Measurements from ENCODE around the gene GRIP1. TPM values are rescaled to one million over a fixed set of nuclear protein-coding genes. Genes with fewer than 3 reads are reported as not detected.

The GRIP1 gene
- total RNA-seq, 1 experiment from 2014 or later: 22.5 TPM

GRCh38 chr12:66340131-66340530 lies 338.7 kb downstream of the GRIP1 start (continued):
- no peak for TF ChIP-seq STAT6 (CRISPR knock-in tag; conservative IDR thresholded peaks at IDR 0.05; ENCODE audit: low read depth)

GRCh38 chr12:66337381-66338010 lies 341.4 kb downstream of the GRIP1 start:
- H3K27me3 Mint-ChIP-seq (ENCODE audit: low read depth): no peaks in the 10 kb centered on the region
- H3K4me1 Mint-ChIP-seq: no peaks in the 10 kb centered on the region
- ATAC-seq: no peak
- CTCF ChIA-PET: no interaction called here
- H3K4me3 Mint-ChIP-seq: no peak overlapping the region
- H3K36me3 Mint-ChIP-seq: peaks cover 43% of the 10 kb centered on the region
- no peak overlapping the region for H3K27ac Mint-ChIP-seq
- POLR2A ChIA-PET: no interaction called here
- TF ChIP-seq ZNF263 (CRISPR knock-in tag; IDR thresholded peaks at IDR 0.05; ENCODE audit: low read depth): no peak
- no peak for TF ChIP-seq MAX (CRISPR knock-in tag; IDR thresholded peaks at IDR 0.05)
- no peak for TF ChIP-seq ZNF396 (CRISPR knock-in tag; IDR thresholded peaks at IDR 0.05; ENCODE audit: borderline replicate concordance)
- TF ChIP-seq FOXP1 (CRISPR knock-in tag; IDR thresholded peaks at IDR 0.05; ENCODE audit: borderline replicate concordance): no peak
- TF ChIP-seq ATF6 (CRISPR knock-in tag; IDR thresholded peaks at IDR 0.05): no peak
- TF ChIP-seq PRDM15 (CRISPR knock-in tag; IDR thresholded peaks at IDR 0.05): no peak
- no peak for TF ChIP-seq ZNF219 (CRISPR knock-in tag; IDR thresholded peaks at IDR 0.05; ENCODE audit: borderline replicate concordance)
- TF ChIP-seq USF1 (CRISPR knock-in tag; IDR thresholded peaks at IDR 0.05): no peak
- no peak for TF ChIP-seq ZNF423 (CRISPR knock-in tag; IDR thresholded peaks at IDR 0.05)
- no peak for TF ChIP-seq GRHL2 (CRISPR knock-in tag; IDR thresholded peaks at IDR 0.05; ENCODE audit: insufficient replicate concordance, severe bottlenecking)
- no peak for DNase-seq (ENCODE audit: low spot score)
- peaks cover 25% of the 10 kb centered on the region for H3K9me3 Mint-ChIP-seq

GRCh38 chr12:66335746-66336145 lies 343.1 kb downstream of the GRIP1 start:
- ChIA-PET POLR2A (no interaction called here), CTCF (interaction anchor here (0.6 to 1.0 kb wide), 2 partner anchors 191 to 239 kb away, joined by 3 read pairs; no protein-coding TSS in a partner anchor)
- no peak overlapping the region for H3K27ac Mint-ChIP-seq
- H3K27me3 Mint-ChIP-seq (ENCODE audit: low read depth): no peaks in the 10 kb centered on the region
- no peak for TF ChIP-seq GTF2I (CRISPR knock-in tag; conservative IDR thresholded peaks at IDR 0.05)
- no peak for TF ChIP-seq ZNF232 (CRISPR knock-in tag; IDR thresholded peaks at IDR 0.05)
- no peak for TF ChIP-seq ARID4B (CRISPR knock-in tag; IDR thresholded peaks at IDR 0.05; ENCODE audit: borderline replicate concordance)
- TF ChIP-seq MAX (CRISPR knock-in tag; IDR thresholded peaks at IDR 0.05): no peak
- TF ChIP-seq ATF3 (CRISPR knock-in tag; conservative IDR thresholded peaks at IDR 0.05): no peak
- no peak for TF ChIP-seq NR2C2 (CRISPR knock-in tag; IDR thresholded peaks at IDR 0.05)
- no peak for TF ChIP-seq PRRX2 (CRISPR knock-in tag; IDR thresholded peaks at IDR 0.05)
- peaks cover 36% of the 10 kb centered on the region for H3K36me3 Mint-ChIP-seq
- DNase-seq (ENCODE audit: low spot score) (no peak), ATAC-seq (no peak)
- no peak overlapping the region for H3K4me3 Mint-ChIP-seq
- no peaks in the 10 kb centered on the region for H3K4me1 Mint-ChIP-seq
- peaks cover 10% of the 10 kb centered on the region for H3K9me3 Mint-ChIP-seq

All from WTC11 (cell line).